Loucy (cell line): ENCODE data around the gene ZCCHC2.

Experiments used
- H2AFZ ChIP-seq: fragments of 200-600 bp; sonication (generic); 2 replicates; pipeline ENCODE4 v1.6.0; 2016; ENCODE audit warnings: antibody characterized with exemption, mild to moderate bottlenecking, low read length, moderate library complexity
- H3F3A ChIP-seq: fragments of 200-600 bp; 2 replicates; pipeline ENCODE4 v1.6.0; 2016; ENCODE audit warnings: antibody characterized with exemption, low read depth, mild to moderate bottlenecking
- H3K27me3 ChIP-seq: fragments of 200-600 bp; sonication (generic); 2 replicates; pipeline ENCODE4 v1.6.1; 2014; ENCODE audit warnings: low read length, mild to moderate bottlenecking; ENCODE audit not compliant: insufficient read depth, poor library complexity, severe bottlenecking
- H3K36me3 ChIP-seq: fragments of 200-600 bp; sonication (generic); 2 replicates; pipeline ENCODE4 v1.6.1; 2016; ENCODE audit warnings: low read length; ENCODE audit not compliant: insufficient read depth
- H3K4me1 ChIP-seq: fragments of 200-600 bp; sonication (generic); 2 replicates; pipeline ENCODE4 v1.5.1; 2014; ENCODE audit warnings: low read length, mild to moderate bottlenecking; ENCODE audit not compliant: insufficient read depth, poor library complexity, severe bottlenecking
- H3K4me2 ChIP-seq: fragments of 200-600 bp; sonication (generic); 2 replicates; pipeline ENCODE4 v1.6.0; 2014; ENCODE audit warnings: antibody characterized with exemption, low read length, low read depth, mild to moderate bottlenecking; ENCODE audit not compliant: poor library complexity, severe bottlenecking
- H3K4me3 ChIP-seq: fragments of 200-600 bp; sonication (generic); 2 replicates; pipeline ENCODE4 v1.5.1; 2014; ENCODE audit warnings: low read length, mild to moderate bottlenecking, mixed read lengths; ENCODE audit not compliant: poor library complexity, severe bottlenecking
- H3K79me2 ChIP-seq: fragments of 200-600 bp; sonication (generic); 2 replicates; pipeline ENCODE4 v1.6.1; 2014; ENCODE audit warnings: low read length; ENCODE audit not compliant: insufficient read depth
- H3K9ac ChIP-seq: fragments of 200-600 bp; sonication (generic); 2 replicates; pipeline ENCODE4 v1.6.0; 2014; ENCODE audit warnings: mild to moderate bottlenecking, low read depth, low read length, moderate library complexity; ENCODE audit not compliant: poor library complexity, severe bottlenecking
- H3K9me2 ChIP-seq: fragments of 200-600 bp; sonication (generic); replicated peaks from 2 replicates; pipeline ENCODE4 v1.6.1; 2016; ENCODE audit warnings: low read depth, low read length, mixed read lengths
- H3K9me3 ChIP-seq: fragments of 200-600 bp; sonication (generic); 2 replicates; pipeline ENCODE4 v1.6.1; 2014; ENCODE audit warnings: mild to moderate bottlenecking, antibody characterized with exemption, low read length, low read depth; ENCODE audit not compliant: insufficient read depth
- H4K20me1 ChIP-seq: fragments of 200-600 bp; sonication (generic); 2 replicates; pipeline ENCODE4 v1.6.0; 2014; ENCODE audit warnings: antibody characterized with exemption, low read length, mild to moderate bottlenecking; ENCODE audit not compliant: insufficient read depth, poor library complexity, severe bottlenecking
- CTCF ChIP-seq: fragments of 200-600 bp; sonication (generic); conservative IDR thresholded peaks from 2 replicates; pipeline ENCODE4 v1.5.1; 2014; ENCODE audit warnings: mild to moderate bottlenecking, antibody characterized with exemption, low read length
- EZH2phosphoT487 ChIP-seq: fragments of 200-600 bp; IDR thresholded peaks from 2 replicates; pipeline ENCODE4 v1.6.1; 2018; ENCODE audit warnings: antibody characterized with exemption, mild to moderate bottlenecking, moderate library complexity, borderline replicate concordance

Gene ZCCHC2

GRCh38 chr18:62494764-62495163, 28.1 kb upstream of the ZCCHC2 start:
- H2AFZ ChIP-seq = no peak overlapping the region
- H3K4me1 ChIP-seq = peaks cover 9% of the 10 kb centered on the region
- no peaks in the 10 kb centered on the region for H3K9me3 ChIP-seq
- H3K4me2 ChIP-seq = no peak overlapping the region
- no peaks in the 10 kb centered on the region for H3K27me3 ChIP-seq
- H3K9ac ChIP-seq = no peak overlapping the region
- H3K36me3 ChIP-seq = no peaks in the 10 kb centered on the region
- no peaks in the 10 kb centered on the region for H3K9me2 ChIP-seq
- no peaks in the 10 kb centered on the region for H3K79me2 ChIP-seq
- no peaks in the 10 kb centered on the region for H4K20me1 ChIP-seq
- no peak for TF ChIP-seq EZH2phosphoT487
- TF ChIP-seq CTCF = no peak
- no peaks in the 10 kb centered on the region for H3F3A ChIP-seq
- H3K4me3 ChIP-seq = no peak overlapping the region

GRCh38 chr18:62496262-62496661, 26.6 kb upstream of the ZCCHC2 start:
- no peaks in the 10 kb centered on the region for H4K20me1 ChIP-seq
- no peaks in the 10 kb centered on the region for H3K9me2 ChIP-seq
- H3K27me3 ChIP-seq = no peaks in the 10 kb centered on the region
- H3K4me3 ChIP-seq = no peak overlapping the region
- H3K9me3 ChIP-seq = no peaks in the 10 kb centered on the region
- no peak overlapping the region for H3K9ac ChIP-seq
- no peaks in the 10 kb centered on the region for H3K36me3 ChIP-seq
- TF ChIP-seq CTCF = no peak
- TF ChIP-seq EZH2phosphoT487 = no peak
- H3K4me2 ChIP-seq = no peak overlapping the region
- H3K4me1 ChIP-seq = peaks cover 9% of the 10 kb centered on the region
- no peaks in the 10 kb centered on the region for H3F3A ChIP-seq
- no peak overlapping the region for H2AFZ ChIP-seq
- H3K79me2 ChIP-seq = no peaks in the 10 kb centered on the region

GRCh38 chr18:62497190-62497772, 25.5 kb upstream of the ZCCHC2 start:
- Histone ChIP-seq H3F3A (no peaks in the 10 kb centered on the region), H3K9ac (no peak overlapping the region), H3K27me3 (no peaks in the 10 kb centered on the region), H3K4me1 (peaks cover 9% of the 10 kb centered on the region), H3K9me3 (no peaks in the 10 kb centered on the region), H4K20me1 (no peaks in the 10 kb centered on the region), H3K4me3 (no peak overlapping the region), H3K9me2 (no peaks in the 10 kb centered on the region), H3K79me2 (no peaks in the 10 kb centered on the region), H2AFZ (no peak overlapping the region), H3K36me3 (no peaks in the 10 kb centered on the region), H3K4me2 (no peak overlapping the region)
- TF ChIP-seq EZH2phosphoT487 (no peak), CTCF (no peak)
